Measurements from ENCODE around the gene STMN1. TPM values are rescaled to one million over a fixed set of nuclear protein-coding genes. Genes with fewer than 3 reads are reported as not detected.

STMN1 gene
- total RNA-seq, 1 donor = 85.9 TPM

DNA sequence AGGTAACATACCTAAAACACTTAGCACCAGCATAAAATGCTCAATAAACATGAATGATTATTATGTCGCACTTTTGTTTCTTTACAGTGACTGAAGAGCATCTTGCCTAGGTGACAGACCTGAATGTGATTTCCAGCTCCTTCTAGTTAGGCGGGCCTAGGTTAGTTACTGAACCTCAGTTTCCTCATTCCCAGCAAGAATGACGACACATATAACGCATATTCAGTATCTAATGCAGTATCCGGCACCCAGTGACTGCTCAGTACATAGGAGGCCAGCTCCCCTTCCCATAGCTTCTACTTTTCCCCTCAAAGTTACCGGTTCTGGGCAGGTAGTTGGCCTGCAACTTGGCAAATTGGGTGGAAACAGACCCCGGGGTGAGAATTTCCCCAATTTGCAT lies 47.7 kb downstream of the STMN1 start:
- DNase-seq (ENCODE audit: low read depth) = no peak
- peak overlapping the region; percentile 73 for H3K4me3 ChIP-seq (ENCODE audit: low read depth, low read length)
- no peak for TF ChIP-seq CTCF (IDR thresholded peaks at IDR 0.05; ENCODE audit: insufficient read depth, low read depth, low read length)

GRCh38 chr1:25856856-25857255 lies 49.4 kb downstream of the STMN1 start:
- DNase-seq (ENCODE audit: low read depth) = no peak
- TF ChIP-seq CTCF (IDR thresholded peaks at IDR 0.05; ENCODE audit: insufficient read depth, low read depth, low read length) = no peak
- no peak overlapping the region for H3K4me3 ChIP-seq (ENCODE audit: low read depth, low read length)

- no peak for DNase-seq (ENCODE audit: low read depth)
- no peak for TF ChIP-seq CTCF (IDR thresholded peaks at IDR 0.05; ENCODE audit: insufficient read depth, low read depth, low read length)
- H3K4me3 ChIP-seq (ENCODE audit: low read depth, low read length) = no peak overlapping the region
Observed at GRCh38 chr1:25854554-25854953, 51.7 kb downstream of the STMN1 start.

Small RNAs within 50 kb of the gene (small RNA-seq; reads per million reads assigned to genes)
- gene AL033528.1 (not detected), gene RF00019 (not detected), gene SNRPFP2 (not detected)

Other genes with a start within 250 kb of the STMN1 start
- 23.7 and 24.5 TPM in 2 replicates for gene SELENON, start 106.2 kb downstream of the STMN1 start, total RNA-seq
- 46.6 and 47.4 TPM in 2 replicates for gene MTFR1L, start 86.5 kb downstream of the STMN1 start, total RNA-seq
- gene AUNIP, start 47.0 kb downstream of the STMN1 start, total RNA-seq = 2.9 and 3.5 TPM in 2 replicates
- gene PAQR7, start 30.7 kb downstream of the STMN1 start, total RNA-seq = 8.1 and 16.0 TPM in 2 replicates
- gene PAFAH2, start 91.6 kb upstream of the STMN1 start, total RNA-seq = 7.7 and 11.2 TPM in 2 replicates
- gene EXTL1, start 115.4 kb upstream of the STMN1 start, total RNA-seq = 3.9 and 6.0 TPM in 2 replicates
- gene SLC30A2, start 139.7 kb upstream of the STMN1 start, total RNA-seq = not detected in 2 replicates
- not detected in 2 replicates for gene TRIM63, start 161.2 kb upstream of the STMN1 start, total RNA-seq
- 2.6 and 4.8 TPM in 2 replicates for gene PDIK1L, start 205.4 kb upstream of the STMN1 start, total RNA-seq

Measured in fibroblast of villous mesenchyme (primary cell).